Measurements from ENCODE around the gene B4GALT1.
A peak's percentile ranks its signal among the peaks of the same experiment; 100 is the strongest.
"Not testable (repeated sequence)": the region's sequence is repeated elsewhere in the genome, so short reads cannot be mapped to it uniquely, and the experiment has no call there.

B4GALT1 gene

DNA sequence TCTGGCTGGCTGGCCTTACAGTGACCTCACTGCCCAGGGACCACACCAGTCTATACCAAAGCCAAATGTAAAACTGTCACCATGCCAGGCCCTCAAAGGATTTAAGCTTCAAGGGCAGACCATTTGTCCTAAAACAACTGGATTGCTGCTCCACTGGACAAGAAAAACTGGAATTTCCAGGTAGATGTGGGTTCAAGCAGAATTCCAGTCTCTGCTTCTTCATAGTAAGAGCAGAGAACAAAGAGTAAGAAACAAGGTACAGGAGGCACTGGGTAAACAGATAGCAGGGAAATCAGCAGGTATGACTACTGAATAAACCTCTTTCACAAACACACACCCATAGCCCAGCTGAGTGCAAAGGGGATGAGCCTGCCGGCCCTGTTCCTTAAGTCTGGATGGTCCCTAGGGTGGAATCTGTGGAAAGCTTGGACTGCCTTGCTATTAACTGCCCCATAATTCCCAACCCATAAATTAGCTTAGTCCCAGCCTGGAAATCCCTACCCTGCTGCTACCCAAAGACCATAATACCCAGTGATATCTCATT is 5.5 kb downstream of the B4GALT1 start:
- DNase-seq (ENCODE audit: low read depth) = no peak

DNA sequence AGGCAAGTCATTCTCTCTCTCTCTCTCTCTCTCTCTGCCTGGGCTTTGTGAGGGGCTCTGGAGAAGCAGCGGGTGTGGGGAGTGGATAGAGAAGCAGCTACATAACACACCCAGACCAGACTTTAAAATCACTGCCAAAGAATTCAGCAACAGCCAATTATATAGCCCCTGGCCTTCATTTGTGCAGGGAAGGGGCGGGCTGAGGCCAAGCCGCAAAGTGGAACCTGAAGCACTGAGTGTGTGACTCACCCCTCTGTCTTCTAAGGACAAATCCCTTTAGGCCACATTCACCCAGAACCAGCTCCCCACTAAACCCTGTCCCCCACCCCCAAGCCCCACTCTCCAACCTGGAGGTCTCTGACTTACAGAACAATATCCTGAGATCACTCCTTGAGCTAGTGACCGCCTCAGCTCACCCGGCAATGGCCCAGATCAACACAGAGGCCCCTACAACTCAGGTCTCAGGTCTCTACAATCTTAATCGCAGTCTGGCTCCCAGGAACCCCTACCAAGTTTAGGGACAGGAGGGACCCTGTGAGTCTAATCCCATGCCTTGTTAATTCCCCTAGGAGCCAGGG is 6.0 kb downstream of the B4GALT1 start:
- DNase-seq (ENCODE audit: low read depth) = no peak

DNA sequence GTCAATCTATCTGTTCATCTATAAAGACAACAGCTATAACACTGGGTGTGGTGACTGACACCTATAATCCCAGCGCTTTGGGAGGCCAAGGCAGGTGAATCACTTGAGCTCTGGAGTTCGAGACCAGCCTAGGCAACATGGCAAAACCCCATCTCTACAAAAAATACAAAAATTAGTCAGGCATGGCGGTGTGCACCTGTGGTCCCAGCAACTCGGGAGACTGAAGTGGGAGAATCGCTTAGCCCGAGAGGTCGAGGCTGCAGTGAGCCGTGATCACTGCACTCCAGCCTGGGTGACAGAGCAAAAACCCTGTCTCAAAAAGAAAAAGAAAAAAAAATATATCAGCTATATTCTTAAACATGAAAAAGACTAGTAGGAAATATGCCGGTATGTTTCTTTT is 6.7 kb downstream of the B4GALT1 start:
- not testable (repeated sequence) for DNase-seq (ENCODE audit: low read depth)

DNA sequence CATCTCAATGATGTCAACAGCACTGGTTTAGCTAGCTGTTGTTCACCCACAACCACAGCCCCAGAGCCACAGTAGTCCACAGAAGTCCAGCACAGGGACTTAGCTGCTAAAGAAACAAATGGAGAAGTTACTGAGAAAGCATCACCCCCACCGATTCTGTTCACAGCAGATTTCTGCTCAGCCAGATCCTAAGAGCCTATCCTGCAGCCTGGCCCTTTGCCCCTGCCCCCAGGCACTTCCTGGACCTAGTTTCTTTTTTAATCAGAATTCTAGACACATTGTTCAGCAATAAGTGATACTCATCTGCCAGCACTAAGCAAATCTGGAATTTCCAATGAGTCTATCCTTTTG is 7.4 kb downstream of the B4GALT1 start:
- no peak for DNase-seq (ENCODE audit: low read depth)

DNA sequence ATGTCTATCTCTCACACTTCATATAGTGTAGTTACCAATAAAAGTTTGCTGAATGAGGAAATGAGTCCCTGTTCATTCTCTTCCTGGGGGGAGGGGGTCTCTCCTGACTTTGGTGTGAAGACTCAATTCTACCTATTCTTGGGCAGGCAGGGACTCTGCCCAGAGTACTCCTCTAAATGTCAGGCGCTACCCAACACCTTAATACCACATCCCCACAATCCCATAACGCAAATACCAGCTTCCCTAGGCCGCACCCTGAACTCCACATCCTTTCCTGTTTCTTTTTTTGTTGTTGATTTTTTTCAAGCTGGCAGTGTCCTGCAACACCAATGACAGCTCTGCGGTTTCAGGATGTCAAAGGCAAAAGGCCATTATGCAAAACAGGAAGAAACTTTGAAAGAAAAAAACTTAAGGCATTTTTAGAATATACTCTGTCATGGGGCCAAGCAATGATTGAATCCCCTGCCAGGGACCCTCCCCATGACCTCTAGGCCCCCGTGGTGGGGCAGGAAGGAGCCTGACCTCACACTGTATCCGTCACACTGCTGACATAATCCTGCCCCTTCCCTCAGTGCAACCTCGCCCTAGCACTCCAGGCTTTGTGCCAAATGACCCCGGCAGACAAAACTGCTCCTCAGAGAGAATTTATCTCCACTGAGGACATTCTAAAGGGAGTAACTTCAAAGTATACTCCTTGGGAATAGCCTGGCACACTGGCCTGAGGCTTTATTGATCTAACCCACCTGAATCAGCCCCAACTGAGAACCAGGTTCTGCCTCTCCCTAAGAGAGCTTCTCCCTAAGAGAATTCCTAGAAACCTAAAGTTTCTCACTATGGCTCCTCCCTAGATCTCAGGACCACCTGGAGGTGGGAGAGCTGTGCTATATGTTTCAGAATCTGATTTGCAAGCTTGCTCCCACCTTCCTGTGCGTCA is 8.0 kb downstream of the B4GALT1 start:
- no peak for DNase-seq (ENCODE audit: low read depth)

DNA sequence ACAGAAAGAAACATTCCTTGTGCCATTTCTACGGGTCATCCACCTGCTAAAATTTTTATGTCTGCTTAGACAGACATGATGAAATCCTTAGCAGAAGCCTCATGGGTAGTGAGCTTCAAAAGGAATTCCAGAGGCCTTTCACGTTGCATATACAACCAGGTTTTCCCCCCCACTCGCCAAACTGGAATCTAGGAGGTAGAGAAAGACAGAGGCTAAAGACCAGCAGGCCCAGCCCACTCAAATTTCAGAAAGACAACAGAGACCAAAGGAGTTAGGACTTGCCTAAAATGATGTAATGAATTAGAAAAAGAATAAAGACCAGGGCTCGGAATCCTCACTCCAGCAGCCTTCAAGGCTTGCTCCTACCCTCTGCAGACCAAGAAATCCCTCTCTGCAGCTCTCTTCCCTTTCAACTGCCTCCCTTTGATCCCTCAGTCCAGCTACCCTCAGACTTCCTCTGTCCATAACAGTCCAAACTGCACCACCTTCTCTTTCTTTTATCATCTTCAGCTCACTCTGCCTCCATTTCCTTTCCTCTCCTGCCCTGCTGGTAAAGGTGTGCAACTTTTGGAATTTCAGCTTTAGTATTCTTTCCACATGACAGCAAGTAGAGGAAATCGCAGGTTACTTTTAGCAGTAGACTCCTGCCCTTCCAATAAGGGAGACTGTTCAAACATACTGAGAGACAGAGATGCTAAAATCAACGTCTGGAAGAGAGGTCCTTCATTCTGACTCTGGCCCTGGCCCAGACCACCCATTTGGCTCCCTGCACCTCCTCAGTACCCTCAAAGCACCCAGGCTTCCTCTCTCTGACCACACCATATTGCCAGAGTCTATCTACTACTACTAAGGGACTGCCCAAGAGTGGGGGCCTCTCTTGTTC is 8.9 kb downstream of the B4GALT1 start:
- DNase-seq (ENCODE audit: low read depth) = no peak

- DNase-seq (ENCODE audit: low read depth) = no peak
Measured at GRCh38 chr9:33155393-33155792, 11.7 kb downstream of the B4GALT1 start.

DNA sequence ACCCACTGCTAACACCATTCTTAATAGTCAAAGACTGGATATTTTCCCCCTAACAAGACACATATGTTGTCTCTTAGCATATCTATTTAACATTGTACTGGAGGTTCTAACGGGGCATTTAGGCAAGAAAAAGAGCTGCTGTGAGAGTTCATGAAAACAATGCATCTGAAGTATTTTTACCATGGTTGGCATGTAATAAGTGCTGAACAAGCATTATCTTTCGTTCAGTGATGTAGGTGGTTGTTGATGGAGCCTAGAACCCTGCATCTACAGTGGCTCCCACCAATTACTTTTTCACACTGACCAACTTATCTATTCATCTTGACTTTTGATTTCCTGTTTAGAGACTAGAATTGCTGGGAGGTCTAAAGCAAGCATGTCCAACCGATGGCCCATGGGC is 12.8 kb downstream of the B4GALT1 start:
- no peak for DNase-seq (ENCODE audit: low read depth)

DNA sequence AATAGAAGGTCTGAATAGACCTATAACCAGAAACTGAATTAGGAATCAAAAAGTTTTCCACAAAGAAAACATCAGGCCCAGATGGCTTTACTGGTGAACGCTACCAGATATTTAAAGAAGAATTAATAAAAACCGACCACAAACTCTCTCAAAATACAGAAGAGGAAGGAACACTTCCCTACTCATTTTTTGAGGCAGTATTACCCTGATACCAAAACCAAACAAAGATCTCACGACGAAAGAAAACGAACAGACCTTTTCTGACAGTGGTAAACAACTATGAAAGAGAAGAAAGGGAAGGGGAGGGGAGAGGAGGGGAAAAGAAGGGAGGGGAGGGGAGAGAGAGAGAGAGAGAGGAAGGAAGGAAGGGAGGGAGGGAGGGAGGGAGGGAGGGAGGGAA is 13.5 kb downstream of the B4GALT1 start:
- DNase-seq (ENCODE audit: low read depth) = peak; percentile 65

DNA sequence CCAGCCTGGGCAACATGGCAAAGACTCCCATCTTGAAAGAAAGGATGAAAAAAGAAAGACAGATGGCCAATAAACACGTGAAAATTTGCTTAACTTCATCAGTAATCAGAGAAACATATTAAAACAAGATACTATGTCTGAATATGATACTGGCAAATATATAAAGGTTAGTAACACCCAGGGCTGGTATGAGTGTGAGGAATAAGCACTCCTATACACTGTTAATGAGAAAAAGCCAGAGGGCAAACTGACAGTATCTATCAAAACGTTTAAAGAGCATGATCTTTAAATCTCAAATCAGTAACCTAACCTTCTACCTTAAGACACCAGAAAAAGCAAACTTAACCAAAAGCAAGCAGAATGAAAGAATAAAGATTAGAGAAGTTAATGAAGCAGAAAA is 14.1 kb downstream of the B4GALT1 start:
- DNase-seq (ENCODE audit: low read depth) = no peak

DNA sequence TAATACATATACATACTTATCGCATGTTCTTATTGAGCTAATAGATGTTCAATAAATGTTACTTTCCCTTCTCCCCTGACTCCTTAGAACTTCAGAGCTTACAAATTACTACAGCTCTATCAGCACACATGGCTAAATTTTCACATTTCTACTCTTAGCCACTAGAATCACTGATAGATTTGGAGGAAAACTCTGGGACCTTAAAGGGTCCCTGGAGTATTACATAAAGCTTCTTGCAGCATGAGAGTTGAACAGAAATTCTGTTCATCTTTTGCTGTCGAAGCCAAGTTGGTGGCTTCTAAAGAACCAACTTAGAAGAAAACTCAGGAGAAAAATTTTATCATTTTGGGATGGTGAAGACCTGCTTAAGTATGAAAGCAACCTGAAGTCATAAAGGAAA is 15.5 kb downstream of the B4GALT1 start:
- no peak for DNase-seq (ENCODE audit: low read depth)

- no peak for DNase-seq (ENCODE audit: low read depth)
Measured at GRCh38 chr9:33151007-33151557, 16.1 kb downstream of the B4GALT1 start.

DNA sequence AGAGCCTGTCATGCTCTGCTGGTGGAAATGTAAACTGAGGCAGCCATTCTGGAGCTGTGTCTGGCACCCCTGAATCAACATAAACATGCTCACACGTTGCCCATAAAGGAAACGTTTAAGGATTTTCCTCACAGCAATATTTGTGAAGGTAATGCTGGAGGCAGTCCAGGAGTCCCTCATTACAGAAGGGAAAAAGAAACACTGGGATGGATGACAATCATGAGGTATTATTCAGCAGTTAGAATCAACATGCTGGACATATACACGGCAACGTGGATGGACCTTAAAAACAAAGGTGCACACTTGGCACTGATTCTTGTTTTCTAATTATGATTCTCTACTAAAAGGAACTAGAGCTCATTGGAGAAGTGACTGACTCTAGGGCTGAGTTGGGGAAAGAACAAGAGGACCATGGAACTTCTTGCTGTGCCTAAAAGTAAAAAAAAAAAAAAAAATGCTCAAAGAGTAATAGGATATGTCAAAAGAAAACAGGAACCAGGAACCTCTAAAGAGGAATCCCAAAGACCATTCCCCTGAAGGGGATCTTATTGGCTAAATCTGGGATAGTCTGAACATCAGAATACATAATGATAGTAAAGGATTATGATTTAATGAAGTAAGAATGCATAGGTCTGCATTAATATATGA is 18.6 kb downstream of the B4GALT1 start:
- DNase-seq (ENCODE audit: low read depth) = no peak

DNA sequence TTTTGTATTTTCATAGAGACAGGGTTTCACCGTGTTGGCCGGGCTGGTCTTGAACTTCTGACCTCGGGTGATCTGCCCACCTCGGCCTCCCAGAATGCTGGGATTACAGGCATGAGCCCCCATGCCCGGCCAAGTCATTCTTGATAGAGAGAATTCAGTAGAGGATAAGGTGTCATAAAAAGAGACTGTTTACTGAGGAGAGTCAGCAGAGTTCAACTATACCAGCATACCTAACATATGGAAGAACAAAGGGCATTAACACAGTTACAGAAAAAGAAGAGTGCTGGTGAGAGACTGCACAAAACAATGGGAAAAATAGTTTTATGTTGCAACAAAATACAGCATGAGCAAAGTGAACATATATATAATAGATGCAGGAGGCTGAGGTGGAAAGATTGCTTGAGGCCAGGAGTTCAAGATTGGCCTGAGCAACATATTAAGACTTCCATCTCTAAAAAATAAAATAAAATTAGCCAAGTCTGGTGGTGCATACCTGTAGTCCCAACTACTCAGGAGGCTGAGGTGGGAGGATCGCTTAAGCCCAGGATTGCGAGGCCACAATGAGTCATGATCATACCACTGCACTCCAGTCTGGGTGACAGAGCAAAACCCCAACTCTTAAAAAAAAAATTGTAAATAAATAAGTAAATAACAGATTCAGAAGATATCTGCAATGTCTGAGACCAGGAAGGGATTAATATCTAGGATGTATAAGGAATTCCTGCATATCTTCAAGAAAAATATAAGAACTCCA is 19.5 kb downstream of the B4GALT1 start:
- DNase-seq (ENCODE audit: low read depth) = no peak

GRCh38 chr9:33146298-33146697 is 20.8 kb downstream of the B4GALT1 start:
- no peak for DNase-seq (ENCODE audit: low read depth)

GRCh38 chr9:33144551-33144950 is 22.6 kb downstream of the B4GALT1 start:
- no peak for DNase-seq (ENCODE audit: low read depth)

DNA sequence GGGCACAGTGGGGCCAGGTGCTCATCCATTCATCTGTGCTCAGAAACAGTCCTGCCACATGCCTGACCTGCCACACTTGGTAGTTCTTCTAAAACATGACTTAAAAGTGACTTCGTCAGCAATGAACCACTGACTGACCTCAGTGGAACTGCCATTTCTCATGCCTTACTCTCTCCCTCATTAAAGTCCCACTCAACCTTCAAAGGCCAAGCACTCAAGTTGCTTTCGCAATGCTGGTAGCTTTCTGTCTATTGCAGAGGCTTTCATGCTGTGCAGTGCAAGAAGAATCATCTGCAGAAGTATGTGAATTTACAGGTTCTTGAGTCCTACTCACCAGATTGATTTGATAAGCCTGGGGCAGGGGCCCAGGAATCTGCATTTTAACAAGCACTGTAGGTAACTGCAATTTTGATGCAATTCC is 23.9 kb downstream of the B4GALT1 start:
- no peak for DNase-seq (ENCODE audit: low read depth)

- DNase-seq (ENCODE audit: low read depth) = no peak
Measured at GRCh38 chr9:33142535-33142934, 24.6 kb downstream of the B4GALT1 start.

GRCh38 chr9:33140401-33141360 is 26.5 kb downstream of the B4GALT1 start:
- no peak for DNase-seq (ENCODE audit: low read depth)
